SW 1271 (cell line): Measurements from ENCODE around the gene PFKFB4.
"Not testable (repeated sequence)": the region's sequence is repeated elsewhere in the genome, so short reads cannot be mapped to it uniquely, and the experiment has no call there.

ENCODE experiments used
- DNase-seq, 2 experiments: peaks; one replicate each; lab custom pipeline; 2025; lab: John Stamatoyannopoulos, UW

Gene PFKFB4

GRCh38 chr3:48558493-48559134, 2.0 kb upstream of the PFKFB4 start:
- no peak for DNase-seq

- DNase-seq, result no peak
Observed at GRCh38 chr3:48555949-48556795, 431 bp downstream of the PFKFB4 start.

GRCh38 chr3:48555231-48555948, 1.2 kb downstream of the PFKFB4 start:
- no peak for DNase-seq

- DNase-seq, result no peak
Observed at GRCh38 chr3:48553886-48554845, 2.4 kb downstream of the PFKFB4 start.

GRCh38 chr3:48553361-48553760, 3.2 kb downstream of the PFKFB4 start:
- no peak for DNase-seq

- no peak for DNase-seq
Observed at GRCh38 chr3:48552111-48552951, 4.3 kb downstream of the PFKFB4 start.

GRCh38 chr3:48551651-48552050, 5.0 kb downstream of the PFKFB4 start:
- DNase-seq, result not testable (repeated sequence)

- DNase-seq, result peak in 1 of 2 experiments; percentile 51
Observed at GRCh38 chr3:48548729-48549705, 7.6 kb downstream of the PFKFB4 start.

GRCh38 chr3:48548126-48548525, 8.5 kb downstream of the PFKFB4 start:
- DNase-seq, result no peak

GRCh38 chr3:48546203-48546829, 10.3 kb downstream of the PFKFB4 start:
- DNase-seq, result no peak

GRCh38 chr3:48544141-48544540, 12.5 kb downstream of the PFKFB4 start:
- no peak for DNase-seq

- DNase-seq, result no peak
Observed at GRCh38 chr3:48543271-48543866, 13.2 kb downstream of the PFKFB4 start.

GRCh38 chr3:48538451-48538850, 18.2 kb downstream of the PFKFB4 start:
- no peak for DNase-seq

- no peak for DNase-seq
Observed at GRCh38 chr3:48536785-48537184, 19.8 kb downstream of the PFKFB4 start.

- DNase-seq, result no peak
Observed at GRCh38 chr3:48536116-48536515, 20.5 kb downstream of the PFKFB4 start.

- no peak for DNase-seq
Observed at GRCh38 chr3:48535578-48535977, 21.0 kb downstream of the PFKFB4 start.

GRCh38 chr3:48532977-48533337, 23.6 kb downstream of the PFKFB4 start:
- DNase-seq, result no peak

GRCh38 chr3:48532271-48532976, 24.2 kb downstream of the PFKFB4 start:
- DNase-seq, result no peak
